ENCODE results near the gene HDAC10.
"Not testable (repeated sequence)": the region's sequence is repeated elsewhere in the genome, so short reads cannot be mapped to it uniquely, and the experiment has no call there.

HDAC10 gene

GRCh38 chr22:50285568-50286229 is 34.6 kb upstream of the HDAC10 start:
- no peak for FAIRE-seq

DNA sequence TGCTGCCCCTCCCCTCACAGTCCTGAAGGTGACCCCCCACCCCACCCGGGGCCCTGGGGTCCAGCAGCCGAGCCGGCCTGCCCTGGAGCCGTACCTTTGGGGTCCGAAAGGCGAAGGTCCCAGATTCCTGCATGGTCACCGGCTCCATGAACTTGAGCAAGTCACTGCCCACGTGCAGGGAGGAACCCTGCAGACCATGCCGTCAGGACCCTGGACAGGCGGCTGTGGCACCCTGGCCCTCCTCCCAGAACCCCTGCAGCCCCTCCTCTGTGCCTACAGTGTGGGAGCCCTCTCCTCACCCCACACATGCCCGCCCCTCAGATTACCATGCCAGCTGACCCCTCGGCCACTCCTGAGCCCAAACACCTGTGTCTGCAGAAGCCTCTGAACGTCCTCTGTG is 33.4 kb upstream of the HDAC10 start:
- no peak for FAIRE-seq

DNA sequence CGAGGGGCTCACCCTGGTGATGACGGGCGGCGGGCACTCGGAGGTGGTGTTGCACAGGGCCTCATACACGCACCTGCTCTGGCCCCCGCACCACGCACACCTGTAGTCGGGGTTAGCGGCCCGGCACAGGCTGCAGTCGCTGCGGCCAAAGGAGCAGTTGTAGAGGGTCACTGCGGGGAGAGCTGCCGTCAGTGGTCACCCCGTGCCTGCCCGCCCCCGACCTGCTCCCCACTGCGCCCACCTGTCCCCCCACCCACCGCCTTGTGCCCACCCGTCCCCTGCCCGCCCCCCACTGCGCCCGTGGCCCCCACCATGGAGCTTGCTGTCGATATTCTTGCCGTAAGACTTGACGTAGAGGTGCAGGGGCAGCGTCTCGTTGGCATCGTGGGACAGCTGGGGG is 32.8 kb upstream of the HDAC10 start:
- FAIRE-seq, result no peak

DNA sequence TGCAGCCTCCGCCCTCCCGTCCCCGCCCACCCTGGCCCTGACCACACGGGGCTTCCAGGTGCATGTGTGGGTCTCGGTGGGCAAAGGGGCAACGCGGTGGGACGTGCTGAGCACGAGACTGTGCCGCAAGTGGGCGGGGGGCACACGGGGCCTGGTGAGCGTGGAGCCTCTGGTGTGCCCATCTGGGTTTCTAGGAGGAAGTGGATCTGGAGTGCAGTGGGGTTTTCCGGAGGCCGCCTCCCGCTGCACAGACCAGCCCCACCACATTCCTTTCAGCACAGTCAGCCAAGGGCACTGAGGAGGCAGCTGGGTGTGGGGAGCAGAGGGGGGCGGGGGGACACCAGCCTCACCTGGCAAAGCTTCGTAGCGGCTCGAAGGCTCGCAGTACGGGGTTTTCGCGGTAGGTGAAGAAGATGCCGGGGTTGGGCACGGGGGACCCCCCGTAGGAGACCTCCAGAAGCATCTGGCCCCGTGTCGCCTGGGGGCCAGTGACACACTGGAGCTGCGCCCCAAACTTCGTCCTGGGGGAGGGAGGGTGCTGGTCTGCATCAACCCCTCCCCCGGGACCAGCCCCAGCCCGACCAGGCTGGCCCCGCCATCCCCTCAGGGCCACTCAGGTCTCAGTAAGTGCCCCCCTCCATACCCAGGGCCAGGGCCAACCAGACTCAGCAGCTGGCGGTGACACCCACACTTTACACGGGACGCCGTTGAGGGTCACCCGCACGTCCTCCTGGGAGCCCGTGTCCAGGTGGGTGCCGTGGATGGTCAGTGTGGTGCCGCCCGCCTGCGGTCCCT is 31.5 kb upstream of the HDAC10 start:
- no peak for FAIRE-seq

DNA sequence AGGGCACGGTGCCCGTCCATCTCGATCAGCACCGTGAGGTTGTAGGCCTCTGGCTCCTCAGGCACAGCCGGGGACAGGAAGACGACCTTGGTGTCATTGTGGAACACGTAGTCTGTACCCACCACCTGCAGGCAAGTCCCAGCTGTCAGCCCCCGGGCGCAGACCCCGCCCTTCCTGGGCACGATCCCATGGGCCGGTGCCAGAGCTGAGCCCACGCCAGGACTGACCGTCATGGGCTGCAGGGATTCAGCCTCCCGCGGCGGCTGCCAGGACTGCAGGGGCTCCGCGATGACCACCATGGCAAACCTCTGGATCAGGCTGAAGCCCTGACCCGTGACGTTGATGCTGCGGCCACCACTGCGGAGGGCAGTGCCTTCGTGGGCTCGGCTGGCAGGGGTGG is 30.9 kb upstream of the HDAC10 start:
- no peak for FAIRE-seq

- FAIRE-seq, result no peak
These were observed 30.3 kb upstream of the HDAC10 start for GRCh38 chr22:50281384-50281760.

GRCh38 chr22:50280708-50281383 is 29.8 kb upstream of the HDAC10 start:
- no peak for FAIRE-seq

GRCh38 chr22:50280022-50280707 is 29.1 kb upstream of the HDAC10 start:
- no peak for FAIRE-seq

DNA sequence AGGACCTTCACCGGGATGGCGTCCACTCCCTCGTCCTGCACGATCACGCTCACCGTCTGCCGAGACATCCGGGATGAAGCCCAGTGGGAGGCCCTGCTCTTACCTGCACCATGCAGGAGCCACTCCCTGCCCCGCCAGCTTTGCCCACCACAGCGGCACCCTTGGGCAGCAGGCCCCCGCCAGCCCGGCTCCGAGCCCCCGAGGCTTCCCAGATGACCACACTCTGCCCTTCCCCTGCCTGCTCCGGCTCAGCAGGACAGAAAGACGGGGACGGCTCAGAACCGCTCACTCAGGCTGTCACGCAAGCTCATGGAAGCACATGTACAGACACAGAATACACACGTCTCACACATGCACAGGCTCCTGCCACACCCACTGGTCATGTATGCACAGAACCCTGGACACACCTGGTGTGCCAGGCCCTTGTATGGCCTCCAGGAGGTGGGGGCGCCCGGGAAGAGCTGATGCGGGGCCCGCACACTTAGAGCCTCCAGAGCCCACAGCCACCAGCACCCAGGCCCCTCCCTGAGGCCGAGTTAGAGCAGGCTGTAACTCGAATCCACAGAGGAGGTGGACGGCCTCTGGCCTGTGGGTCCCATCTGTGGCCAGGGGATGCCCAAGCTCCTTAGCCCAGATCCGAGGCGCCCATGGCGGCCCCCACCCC is 28.0 kb upstream of the HDAC10 start:
- no peak for FAIRE-seq

DNA sequence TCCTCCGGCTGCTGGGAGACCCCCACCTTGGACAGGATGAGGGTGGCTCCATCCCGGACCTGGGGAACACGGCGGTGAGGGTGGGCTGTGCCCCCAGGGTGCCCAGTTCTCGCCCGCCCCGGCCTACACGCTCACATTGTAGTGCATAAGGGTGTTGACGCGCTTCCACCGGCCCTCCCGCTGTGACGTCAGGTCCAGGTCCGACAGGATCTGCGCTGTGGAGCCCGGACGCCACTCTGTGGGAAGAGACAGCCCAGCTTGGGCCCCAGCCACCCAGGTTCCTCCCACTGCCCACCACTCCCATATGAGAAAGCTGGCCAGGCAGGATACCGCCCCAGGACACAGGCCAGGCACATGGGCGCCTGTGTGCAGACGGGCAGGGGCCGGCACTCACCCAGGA is 27.4 kb upstream of the HDAC10 start:
- no peak for FAIRE-seq

GRCh38 chr22:50277761-50278160 is 26.7 kb upstream of the HDAC10 start:
- FAIRE-seq, result no peak

DNA sequence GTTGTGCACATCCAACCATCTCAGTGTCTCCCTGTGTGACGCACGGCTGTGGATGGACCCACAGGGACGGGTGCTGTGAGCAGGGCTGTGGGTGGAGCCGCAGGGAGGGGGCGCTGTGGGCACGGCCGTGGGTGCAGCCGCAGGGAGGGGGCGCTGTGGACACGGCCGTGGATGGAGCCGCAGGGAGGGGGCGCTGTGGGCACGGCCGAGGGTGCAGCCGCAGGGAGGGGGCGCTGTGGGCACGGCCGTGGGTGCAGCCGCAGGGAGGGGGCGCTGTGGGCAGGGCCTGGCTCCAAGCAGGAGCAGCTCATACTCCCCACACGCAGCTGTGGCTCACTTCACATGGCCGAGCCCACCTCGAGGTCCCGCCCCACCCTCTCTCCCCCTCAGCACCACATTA is 25.1 kb upstream of the HDAC10 start:
- no peak for FAIRE-seq

DNA sequence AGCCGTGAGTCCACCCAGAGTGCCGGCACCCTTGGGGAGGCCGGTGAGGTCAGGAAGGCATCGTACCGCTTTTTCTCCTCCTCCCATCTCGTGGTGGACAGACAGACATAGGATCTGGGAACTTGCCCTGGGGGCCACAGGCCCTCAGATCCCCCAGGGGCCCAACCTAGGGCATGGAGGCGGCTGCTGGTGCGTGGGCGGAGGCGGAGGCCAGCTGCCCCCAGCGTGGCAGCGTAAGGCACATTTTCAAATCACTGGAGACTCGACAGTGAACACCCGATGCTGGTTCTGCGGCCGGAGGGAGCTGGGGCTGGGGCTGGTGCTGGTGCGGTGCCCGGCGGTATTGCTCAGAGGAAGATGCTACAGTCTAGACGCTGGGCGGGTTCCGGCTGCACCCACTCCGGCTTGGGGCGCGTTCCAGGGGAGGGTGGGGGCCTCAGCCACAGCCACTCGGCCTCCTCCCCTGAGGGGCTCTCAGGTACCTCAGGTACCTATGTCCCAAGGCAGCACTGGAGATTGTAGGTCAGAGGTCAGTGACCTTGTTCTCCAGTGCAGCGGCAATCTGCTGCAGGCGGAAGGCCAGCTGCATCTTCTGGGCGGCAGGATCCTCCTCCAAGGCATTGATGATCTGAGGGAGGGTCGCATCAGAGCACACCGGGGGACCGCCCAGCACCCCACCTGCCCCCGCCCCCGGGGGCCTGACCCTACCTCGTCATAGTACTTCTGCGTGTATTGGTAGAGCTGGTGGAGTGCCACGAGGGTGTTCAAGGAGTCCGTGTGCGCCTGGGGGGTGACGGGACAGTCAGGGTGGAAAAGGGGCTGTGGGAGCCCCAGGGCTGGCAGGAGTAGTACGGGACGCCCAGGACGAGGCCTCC is 24.4 kb upstream of the HDAC10 start:
- no peak for FAIRE-seq

DNA sequence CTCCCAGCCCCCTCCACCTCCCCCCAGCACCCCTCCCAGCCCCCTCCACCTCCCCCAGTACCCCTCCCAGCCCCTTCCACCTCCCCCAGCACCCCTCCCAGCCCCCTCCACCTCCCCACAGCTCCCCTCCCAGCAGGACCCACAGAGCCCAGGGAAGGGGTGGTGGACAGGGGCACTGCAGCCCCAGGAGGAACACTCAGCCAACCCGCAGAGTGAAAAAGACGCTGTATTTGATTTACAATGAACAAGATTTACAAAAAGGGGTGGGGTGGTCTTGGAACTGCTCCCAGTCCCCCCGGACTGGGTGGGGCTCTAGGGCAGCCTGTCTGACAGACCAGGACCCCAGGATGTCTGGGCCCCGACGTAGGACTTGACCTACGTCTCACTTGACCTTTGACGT is 23.7 kb upstream of the HDAC10 start:
- no peak for FAIRE-seq

- no peak for FAIRE-seq
These were observed 23.2 kb upstream of the HDAC10 start for GRCh38 chr22:50274311-50274710.

- FAIRE-seq, result not testable (repeated sequence)
These were observed 22.7 kb upstream of the HDAC10 start for GRCh38 chr22:50273781-50274180.

- not testable (repeated sequence) for FAIRE-seq
These were observed 22.3 kb upstream of the HDAC10 start for GRCh38 chr22:50273352-50273751.

- FAIRE-seq, result no peak
These were observed 21.2 kb upstream of the HDAC10 start for GRCh38 chr22:50272044-50272802.

GRCh38 chr22:50271519-50271970 is 20.5 kb upstream of the HDAC10 start:
- no peak for FAIRE-seq

DNA sequence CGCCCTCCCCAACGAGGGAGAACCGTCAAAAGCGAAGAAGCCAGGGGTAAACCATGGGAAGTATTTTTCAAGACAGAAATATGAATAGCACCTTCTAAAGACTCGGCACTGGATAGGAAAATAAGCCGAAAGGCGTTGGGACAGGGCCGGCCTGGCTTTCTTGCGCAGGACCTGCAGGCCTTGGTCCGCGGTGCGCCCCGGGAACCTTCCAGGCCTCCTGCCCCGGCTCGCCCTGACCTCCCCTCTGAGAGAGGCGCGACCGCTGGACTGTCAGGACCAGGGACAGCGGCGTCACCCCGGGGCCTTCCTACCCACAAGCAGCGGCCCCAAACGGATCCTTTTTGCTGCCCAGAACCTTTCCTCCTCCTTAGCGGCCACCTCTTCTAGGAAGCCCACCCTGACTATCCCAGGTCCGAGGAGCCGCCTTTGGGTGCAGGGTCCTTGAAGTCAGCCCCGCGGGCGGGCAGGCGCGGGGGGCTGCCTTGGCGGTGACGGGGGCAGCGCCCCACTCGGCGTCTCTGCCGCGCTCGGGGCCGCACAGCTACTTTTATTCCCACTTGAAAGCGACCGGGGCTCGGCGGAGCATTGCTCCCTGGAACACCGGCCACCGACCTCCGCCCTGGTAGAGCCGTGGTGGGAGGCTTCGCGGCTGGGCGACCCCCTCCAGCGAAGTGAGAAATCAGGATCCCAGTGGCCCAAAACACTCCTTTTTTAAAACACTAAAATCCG is 19.8 kb upstream of the HDAC10 start:
- FAIRE-seq, result no peak

Data from islet of Langerhans (tissue), 1 donor.